Posterior vena cava (tissue), 2 donors: Measurements from ENCODE around the gene ANO2. TPM values are rescaled to one million over a fixed set of nuclear protein-coding genes. Genes with fewer than 3 reads are reported as not detected.

ENCODE experiments used
- DNase-seq: peaks from one replicate; pipeline ENCODE4 v3.0.0-alpha.2; 2020; ENCODE audit warnings: low spot score
- intact Hi-C, 2 donors: fragments of 100-400 bp; cut with DNase I; formaldehyde crosslinking; loops; one replicate each; pipeline versions ENCODE4 v1.14.1 to v1.14.2; 2022 to 2023
- total RNA-seq, 2 donors: library from RNA; stranded (reverse); fragmentation: NEBNext Ultra II Directional; extraction: Animal tissue kit (Norgen Biotek cat#: 25700); gene quantifications; one replicate each; pipeline ENCODE4 v1.2.1, GENCODE V29; 2021
- donor health status: DM: yes; HTN: yes; CAD: no.
- donor health status: DM: yes; HTN: yes; CAD: no.

Gene ANO2
- total RNA-seq, 2 donors from 2014 or later: 9.2 to 16.4 TPM

DNA sequence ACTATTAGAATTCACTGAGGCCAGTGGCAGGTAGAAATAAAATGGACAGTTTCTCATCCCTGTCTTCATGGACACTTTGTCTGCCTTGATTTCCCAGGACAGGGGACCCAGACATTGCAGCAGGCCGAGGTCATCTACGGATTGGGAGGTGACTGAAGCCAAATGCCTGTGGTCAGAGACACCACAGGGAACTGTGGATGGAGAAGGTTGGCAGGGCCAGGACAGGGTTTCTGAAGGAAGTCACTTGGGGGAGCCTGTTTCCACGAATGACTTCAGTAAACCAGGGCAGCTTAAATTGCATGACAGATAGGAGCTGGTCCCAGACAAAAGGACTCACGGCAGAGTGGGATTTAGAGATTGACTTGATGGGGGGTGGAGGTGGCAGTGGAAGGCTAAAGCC is 288.2 kb downstream of the ANO2 start:
- intact Hi-C loops: loop anchor here (1.0 to 10.0 kb wide), 2 partner anchors 17 to 232 kb away; no protein-coding TSS in a partner anchor
- no peak for DNase-seq

DNA sequence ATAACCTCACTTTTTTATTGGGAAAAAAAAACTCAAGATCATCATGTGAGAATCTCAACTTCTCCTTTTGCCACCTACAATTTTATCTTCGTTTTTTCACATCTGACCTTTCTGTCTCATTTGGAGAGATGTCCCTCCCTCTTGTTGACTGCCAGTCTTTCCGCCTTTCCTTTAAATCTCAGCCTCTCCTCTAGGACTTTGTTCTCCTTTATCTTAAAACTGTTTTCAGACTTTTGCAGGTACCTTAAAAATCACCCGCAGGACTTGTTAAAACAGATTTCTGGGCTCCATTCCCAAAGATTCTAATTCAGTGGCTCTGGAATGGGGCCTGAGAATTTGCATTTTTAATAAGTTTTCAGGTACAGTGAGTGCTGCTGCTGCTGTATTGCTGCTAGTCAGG is 289.9 kb downstream of the ANO2 start:
- no peak for DNase-seq
- intact Hi-C loops: loop anchor here in 1 of 2 donors (10.0 kb wide), 1 partner anchor 230 kb away; no protein-coding TSS in a partner anchor

DNA sequence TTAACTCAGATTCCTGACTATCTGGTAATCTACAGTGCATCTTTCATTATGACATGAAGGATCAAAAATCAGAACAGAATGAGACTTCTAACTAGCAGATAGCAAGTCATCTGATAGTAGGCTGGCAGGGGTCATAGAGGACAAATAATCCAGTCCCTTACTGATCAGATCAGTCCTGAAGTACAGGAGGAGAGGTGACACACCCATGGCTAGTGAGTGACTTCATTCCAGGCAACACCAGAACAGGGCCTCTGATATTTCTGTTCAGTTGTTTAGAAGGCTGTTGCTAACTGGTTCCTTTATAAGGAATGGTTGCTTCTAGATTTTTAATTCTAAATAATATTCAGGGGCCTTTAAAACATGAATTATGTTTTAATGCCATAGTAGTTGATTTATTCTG is 291.0 kb downstream of the ANO2 start:
- intact Hi-C loops: loop anchor here in 1 of 2 donors (10.0 kb wide), 1 partner anchor 229 kb away; no protein-coding TSS in a partner anchor
- DNase-seq: no peak

DNA sequence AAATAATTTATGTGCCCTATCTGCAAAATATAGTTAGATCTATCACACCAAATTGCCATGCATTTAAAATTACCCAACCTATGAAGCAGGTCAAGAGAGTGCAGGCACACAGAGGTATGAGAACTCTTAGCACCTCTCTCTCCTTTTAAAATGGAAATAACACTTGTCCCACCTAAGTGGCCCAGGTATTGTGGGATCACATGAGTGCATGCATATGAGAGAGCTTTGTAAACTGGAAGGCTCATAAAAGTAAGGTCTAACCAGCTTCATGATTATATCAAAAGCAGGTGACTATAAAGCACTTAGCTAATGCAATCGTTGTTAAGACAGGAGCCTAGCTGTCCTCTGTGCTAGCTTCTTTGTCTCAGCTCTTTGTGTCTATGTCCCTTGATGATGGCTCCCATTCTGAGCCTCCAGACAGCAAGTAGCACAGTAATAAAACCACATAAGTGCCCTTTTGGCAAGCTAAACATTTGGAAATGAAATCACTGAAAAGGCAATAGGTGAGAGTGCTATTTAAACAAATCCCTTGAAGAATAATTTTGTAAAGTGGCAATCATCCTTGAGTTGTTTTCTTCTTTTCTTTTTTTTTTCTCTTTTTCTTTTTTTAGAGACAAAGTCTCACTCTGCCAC is 294.1 kb downstream of the ANO2 start:
- intact Hi-C loops: loop anchor here in 1 of 2 donors (10.0 kb wide), 1 partner anchor 226 kb away; no protein-coding TSS in a partner anchor
- DNase-seq: no peak

DNA sequence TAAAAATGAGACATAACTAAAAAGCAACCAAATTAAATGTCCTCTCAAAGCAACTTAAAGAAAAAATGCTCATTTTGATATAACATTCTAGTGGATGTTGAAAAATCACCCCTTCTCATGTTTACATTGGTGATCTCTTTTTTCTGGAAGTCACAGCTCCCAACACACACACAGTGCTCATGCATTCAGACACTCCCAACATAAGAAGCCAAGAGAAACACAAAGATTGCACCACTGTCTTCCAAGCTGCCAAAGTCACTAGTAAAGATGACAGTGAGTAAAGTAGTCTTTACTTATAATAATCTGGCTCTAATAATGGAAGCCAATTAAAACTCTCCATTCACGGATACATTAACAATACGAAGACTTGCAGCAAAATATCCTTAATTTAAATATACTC is 294.8 kb downstream of the ANO2 start:
- DNase-seq: no peak
- intact Hi-C loops: loop anchor here in 1 of 2 donors (10.0 kb wide), 1 partner anchor 225 kb away; no protein-coding TSS in a partner anchor

DNA sequence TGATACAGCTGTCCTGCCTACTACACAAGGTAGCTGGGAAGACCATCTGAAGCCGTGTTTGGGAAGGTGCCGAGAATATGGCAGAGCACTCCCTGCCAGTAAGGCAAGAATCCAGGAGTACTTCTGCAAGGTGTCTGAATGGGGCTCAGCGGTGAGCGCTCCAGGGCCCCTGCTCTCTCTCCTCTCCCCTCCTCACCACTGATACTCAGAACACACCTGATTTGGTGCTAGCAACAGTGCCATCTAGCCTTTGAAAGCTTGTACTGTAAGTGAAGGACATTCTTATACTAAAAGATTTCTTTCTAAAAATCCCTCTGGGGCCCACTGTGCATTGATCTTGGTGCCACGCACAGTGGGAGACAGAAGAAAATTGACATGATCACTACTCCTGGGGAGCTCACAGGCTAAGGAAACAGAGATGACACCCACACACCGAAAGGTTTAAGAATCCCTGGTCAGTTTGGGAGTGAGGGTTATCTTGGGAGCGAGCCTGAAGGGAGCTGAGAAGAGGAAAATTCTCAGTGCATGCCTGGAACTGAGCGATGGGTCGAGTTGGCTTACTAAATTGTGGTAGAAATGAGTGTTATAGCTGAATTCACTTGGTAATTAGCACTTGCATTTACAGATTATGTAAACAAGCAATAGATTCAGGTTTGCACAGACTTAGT is 296.2 kb downstream of the ANO2 start:
- DNase-seq: no peak
- intact Hi-C loops: no loop called here

DNA sequence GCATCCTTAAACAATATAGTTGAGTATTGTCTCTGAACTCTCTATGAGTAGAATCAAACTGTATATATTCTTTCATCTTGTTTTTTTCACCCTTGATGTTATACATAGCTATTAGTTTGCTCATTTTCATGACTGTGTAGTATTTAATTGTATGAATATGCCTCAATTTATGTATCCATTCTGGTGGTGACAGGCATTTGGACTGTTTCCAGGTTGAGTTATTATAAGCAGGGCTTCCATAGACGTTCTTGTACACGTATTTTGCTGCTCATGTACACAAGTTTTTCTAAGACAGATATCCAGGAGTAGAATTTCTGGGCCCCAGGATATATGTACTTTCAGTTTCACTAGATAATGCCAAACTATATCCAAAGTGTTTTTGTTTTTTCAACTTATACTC is 301.8 kb downstream of the ANO2 start:
- intact Hi-C loops: no loop called here
- no peak for DNase-seq

DNA sequence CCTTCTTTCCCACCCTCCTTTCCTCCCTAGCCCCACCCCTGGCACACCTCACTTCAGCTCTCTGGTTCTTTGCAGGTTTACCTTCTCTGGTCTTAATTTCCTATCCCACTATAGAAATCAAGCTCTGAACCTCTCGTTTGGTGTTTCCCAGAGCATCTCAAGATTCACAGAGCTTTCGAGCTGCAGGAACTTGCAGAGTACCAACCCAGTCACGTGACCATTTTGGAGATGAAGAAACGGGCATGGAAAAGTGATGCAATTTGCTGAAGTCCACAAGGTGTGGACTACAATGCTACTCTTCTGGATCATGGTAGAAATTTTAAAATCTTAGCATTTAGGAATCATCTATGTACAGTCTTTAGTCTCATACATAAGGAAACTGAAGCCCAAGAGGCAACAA is 307.4 kb downstream of the ANO2 start:
- intact Hi-C loops: no loop called here
- DNase-seq: no peak

DNA sequence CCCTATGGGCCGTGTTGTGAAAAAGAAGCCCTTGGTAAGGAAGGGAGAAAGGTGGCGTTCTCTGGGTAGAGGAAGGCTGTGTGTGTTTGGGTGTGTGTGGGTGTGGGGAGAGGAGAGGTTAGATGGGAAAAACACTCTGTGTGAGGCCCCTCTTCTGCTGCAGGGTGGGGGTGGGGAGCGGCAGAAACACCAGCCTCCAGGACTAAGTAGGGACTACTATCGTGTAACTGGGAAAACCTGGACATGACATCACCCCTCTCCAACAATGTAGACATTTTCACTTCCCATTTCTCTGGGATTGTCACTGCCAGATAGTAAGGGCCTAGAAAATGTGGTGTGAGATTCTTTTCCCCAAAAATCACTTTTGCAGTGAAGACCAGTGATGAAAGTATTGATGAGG is 308.2 kb downstream of the ANO2 start:
- no peak for DNase-seq
- intact Hi-C loops: no loop called here

DNA sequence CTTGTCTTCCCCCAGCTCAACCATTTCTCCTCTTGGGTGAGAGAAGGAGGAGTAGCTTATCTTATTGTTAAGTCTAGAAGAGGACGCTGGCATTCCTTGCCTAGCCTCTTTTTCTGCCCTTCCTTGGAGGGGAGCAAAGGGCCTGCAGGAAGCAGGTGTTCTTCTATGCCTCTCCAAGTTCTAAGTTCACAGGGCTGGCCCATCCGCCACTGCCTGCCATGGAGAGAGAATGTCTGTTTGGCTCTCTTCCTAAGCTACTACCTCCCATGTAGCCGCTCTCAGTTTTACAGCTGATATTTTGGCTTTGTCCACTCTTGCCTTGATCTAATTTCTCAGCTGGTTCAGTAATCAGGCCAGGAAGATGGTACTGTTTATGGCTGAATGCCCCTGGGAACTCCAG is 312.0 kb downstream of the ANO2 start:
- intact Hi-C loops: no loop called here

DNA sequence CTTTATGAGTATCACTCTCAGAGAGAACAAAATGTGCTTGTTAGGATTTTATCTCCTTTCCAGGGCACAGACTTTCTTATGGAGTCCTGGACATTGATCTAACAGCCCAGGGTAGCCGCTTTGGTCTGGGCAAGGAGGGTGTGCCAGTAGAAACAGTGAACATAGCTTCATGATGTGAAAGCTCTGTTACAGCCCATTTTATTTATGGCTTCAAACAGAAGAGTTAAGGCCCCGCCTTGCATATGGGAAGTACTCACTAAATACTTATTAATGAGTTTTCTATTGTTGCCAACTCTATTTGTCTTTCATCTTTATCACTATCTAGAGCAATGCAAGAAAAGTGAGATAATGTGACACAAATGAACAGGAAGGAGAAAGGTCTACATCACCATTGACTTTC is 312.6 kb downstream of the ANO2 start:
- no peak for DNase-seq
- intact Hi-C loops: no loop called here

More for the DNA sequence above, 312.0 kb downstream of the ANO2 start:
- DNase-seq: no peak

DNA sequence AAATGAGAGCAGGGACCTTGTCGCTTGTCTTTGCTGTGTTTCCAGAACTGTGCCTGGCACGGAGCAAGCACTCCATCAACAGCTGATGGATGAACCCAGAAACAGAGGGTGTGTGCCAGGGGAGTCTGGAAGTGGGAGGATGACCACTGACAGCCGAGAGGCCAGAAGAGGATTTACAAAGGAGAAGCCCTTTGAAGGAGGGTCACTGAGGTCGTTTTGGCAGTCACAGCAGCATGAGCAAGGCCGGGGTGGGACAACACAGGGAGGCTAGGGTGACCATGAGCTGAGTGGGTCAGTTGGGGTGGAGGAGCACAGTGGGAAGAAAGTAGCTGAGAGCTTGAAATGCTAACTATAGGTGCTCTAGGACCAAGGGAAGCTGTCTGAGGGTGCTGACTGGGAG is 313.6 kb downstream of the ANO2 start:
- intact Hi-C loops: no loop called here
- no peak for DNase-seq

DNA sequence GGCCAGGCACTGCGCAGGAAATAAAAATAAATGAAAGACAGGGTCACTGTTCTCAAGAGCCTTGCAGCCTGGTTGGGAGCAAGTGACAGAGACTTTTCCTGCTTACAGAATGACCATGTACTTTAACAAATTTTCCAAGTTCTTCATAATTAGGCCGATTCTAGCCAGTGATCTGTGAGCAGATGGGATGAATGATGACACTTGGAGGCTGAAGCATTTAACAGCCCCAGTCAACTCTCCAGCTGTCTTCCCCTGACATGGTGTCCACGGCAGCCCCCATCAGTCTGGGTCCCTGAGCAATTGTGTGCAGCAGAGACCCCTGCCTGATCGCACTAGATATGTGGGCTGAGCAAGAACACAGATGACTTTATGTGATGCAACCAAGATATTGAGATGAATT is 314.3 kb downstream of the ANO2 start:
- no peak for DNase-seq
- intact Hi-C loops: no loop called here

DNA sequence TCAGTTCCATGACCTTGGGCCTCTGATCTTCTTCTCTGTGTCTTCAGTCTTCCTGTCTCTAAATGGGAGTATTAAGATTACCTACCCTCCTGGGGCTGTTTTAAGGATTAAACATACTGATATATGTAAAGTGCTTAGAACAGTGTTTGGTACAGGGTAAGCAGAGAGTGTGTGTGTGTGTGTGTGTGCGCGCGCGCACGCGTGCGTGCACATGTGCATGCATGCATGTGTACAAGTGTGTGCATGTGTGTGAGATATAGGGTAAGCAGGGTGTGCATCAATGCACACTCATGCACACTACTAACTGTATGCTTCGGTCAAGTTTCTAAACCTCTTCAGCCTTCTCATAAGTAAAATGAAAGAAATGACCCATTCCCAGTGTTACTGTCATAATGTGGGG is 316.6 kb downstream of the ANO2 start:
- DNase-seq: no peak
- intact Hi-C loops: no loop called here

DNA sequence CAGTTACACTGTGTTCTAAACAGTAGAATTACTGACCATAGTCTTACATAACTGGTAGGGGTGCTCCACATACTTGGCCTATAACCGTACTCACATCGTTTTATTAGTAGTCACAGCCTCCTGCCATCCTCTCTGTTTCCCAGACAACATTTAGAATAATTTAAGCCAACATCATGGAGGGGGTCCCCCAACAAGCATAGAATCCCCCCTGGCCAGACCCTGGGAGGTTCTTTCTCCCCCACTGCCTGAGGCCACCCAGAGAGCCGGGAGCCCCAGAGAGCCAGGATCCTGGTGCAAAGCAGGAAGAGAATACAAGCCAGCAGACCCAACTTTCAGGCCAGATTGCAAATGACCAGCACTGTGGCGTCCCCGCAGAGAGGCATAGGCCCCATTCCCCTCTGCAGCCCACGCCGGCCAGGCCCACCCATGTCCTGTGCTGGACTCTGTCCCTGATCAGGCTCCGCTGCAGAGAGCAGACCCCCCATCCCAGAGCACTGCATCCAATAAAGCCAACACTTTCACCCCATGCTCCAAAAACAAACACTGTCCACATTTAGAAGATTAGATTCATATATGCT is 317.9 kb downstream of the ANO2 start:
- no peak for DNase-seq
- intact Hi-C loops: no loop called here

DNA sequence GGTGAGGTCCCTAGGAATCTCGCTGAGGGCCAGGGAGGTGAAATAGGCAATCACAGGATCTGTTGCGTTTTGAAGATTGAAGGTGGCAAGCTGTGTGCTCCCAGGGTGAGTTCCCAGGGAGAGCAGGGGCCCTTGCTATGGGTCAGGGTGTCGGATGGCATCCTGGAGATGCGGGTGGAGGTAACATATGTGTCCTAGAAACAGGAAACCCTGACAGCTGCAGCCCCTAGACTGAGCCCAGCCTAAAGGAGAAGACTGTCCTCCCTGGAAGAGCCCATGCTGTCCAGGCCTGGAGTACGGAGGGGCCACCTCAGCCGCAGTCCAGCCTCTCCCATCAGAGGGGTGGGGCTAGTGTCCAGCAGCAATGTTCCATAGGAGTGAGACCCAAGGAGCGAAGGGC is 318.9 kb downstream of the ANO2 start:
- DNase-seq: no peak
- intact Hi-C loops: no loop called here

DNA sequence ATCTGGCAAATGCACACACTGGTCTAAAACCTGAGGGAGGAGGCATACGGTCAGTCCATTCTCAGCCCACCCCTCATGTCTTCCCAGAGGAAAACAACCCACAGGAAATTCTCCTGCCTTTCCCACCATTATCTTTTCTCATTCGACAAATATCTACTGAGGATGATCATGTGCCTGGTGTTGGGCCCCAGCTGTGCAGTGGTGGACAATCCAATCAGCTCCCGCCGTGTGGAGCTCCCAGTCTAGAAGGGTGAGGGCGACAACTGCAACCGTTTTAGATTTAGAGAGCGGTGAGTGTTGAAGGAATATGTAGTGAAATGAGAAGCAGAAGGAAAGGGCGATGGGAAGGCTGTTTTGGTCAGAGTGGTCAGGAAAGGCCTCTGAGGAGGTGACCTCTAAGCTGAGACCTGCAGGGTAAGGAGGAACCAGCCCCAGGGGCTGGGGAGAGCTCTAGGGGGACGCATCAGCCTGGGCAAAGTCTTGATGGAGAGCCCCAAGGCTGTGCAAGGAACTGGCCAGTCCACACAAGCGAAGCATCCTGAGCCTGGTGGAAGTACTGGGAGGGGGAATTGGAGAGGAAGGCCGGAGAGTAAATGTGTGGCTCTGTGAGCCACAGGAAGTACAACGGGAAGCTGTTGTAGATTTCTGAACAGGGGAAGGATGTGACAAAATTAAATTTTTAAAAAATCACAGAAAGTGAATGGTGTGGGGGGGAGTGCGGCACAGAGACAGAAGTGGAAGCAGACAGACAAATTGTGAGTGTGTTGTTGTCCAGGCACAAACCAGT is 320.4 kb downstream of the ANO2 start:
- intact Hi-C loops: no loop called here
- no peak for DNase-seq

DNA sequence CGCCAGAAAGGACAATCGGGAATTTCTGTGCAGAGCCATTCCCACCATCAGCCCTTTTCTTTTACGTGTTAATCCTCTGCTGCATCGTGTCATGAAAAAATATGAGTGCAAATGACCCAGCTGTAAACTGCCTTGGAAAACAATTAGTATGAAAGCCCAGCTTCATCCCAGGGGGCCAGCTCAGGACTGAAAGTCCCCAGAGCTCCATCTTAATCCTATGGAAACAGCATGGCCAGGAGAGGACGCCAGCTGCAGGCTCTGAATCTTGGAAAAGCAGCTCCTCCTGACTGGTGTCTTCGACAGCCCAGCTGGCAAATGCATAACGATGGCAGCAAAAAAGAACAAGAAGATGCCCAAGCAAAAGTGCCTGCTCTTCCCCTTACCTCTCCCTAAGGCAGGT is 321.6 kb downstream of the ANO2 start:
- DNase-seq: no peak
- intact Hi-C loops: no loop called here

DNA sequence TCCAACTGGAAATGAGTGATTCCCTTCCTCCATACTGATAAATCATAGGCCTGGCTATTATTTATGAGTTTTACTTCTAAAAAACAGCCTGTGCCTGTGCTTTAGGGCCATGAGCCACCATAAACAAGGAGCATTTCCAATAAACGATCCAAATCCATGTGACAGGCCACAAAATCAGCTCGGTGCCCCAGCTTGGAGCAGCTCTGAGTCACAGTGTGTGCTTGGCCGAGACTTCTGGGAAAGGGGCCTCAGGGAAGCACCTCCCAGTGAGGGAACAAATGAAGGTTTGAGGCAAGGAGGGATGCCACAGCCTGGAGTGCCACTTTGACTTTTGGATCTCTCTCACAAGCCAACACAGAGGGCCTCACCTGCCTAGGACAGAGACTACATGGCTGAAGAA is 322.8 kb downstream of the ANO2 start:
- intact Hi-C loops: no loop called here
- DNase-seq: no peak

DNA sequence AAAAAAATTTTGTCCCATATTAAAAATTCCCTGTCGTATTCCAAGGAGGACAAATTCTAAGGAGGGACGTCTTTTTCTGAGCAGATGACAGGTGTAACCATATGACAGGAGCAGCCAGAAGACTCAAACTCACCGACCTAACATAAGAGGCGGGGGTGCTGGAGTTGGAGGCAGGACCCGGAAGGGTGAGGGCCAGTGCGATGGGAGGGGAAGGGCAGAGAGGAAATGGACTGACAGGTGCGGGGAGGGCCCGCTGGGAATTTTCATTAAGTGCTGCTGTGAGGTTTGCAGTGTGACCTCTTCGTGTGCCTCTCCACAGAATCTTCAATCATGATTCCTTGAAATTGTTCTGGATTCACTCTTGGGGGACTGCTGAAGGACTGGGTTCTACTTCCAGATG is 323.7 kb downstream of the ANO2 start:
- intact Hi-C loops: no loop called here
- no peak for DNase-seq
